Urinary bladder (tissue), 4 donors: ENCODE measurements around the gene DMC1. TPM values are rescaled to one million over a fixed set of nuclear protein-coding genes. Genes with fewer than 3 reads are reported as not detected.
A peak's percentile ranks its signal among the peaks of the same experiment; 100 is the strongest.
"Not testable (repeated sequence)": the region's sequence is repeated elsewhere in the genome, so short reads cannot be mapped to it uniquely, and the experiment has no call there.

Source experiments
- DNase-seq: peaks from one replicate; pipeline ENCODE4 v3.0.0-alpha.2; 2015; ENCODE audit errors: extremely low spot score
- H3K27ac ChIP-seq: one replicate; pipeline ENCODE4 v1.5.1; 2013; ENCODE audit warnings: low read depth, mild to moderate bottlenecking, moderate library complexity
- H3K36me3 ChIP-seq: one replicate; pipeline ENCODE4 v1.6.1; 2013; ENCODE audit warnings: mild to moderate bottlenecking, moderate library complexity; ENCODE audit not compliant: insufficient read depth
- H3K4me1 ChIP-seq: one replicate; pipeline ENCODE4 v1.6.1; 2013; ENCODE audit warnings: mild to moderate bottlenecking, moderate library complexity; ENCODE audit not compliant: insufficient read depth
- H3K4me3 ChIP-seq: one replicate; pipeline ENCODE4 v1.5.1; 2013; ENCODE audit warnings: low read depth, low read length
- WGBS: extraction: QIAGEN DNeasy Blood & Tissue Kit; methylation state at CpG from one replicate; pipeline ENCODE4 v1.1.7; 2013; 5-methylcytosine and 5-hydroxymethylcytosine counted together
- polyA plus RNA-seq: library from polyadenylated mRNA; stranded (reverse); fragments of 200-250 nt; gene quantifications from one replicate; pipeline ENCODE4 v1.2.3, GENCODE V29; 2013
- total RNA-seq: library from RNA; depleted of rRNA; stranded (reverse); fragments of >200 nt; gene quantifications from one replicate; pipeline ENCODE4 v1.2.3, GENCODE V29; 2014
- donor health status: healthy with polysubstance abuse.
- donor health status: healthy.

Gene DMC1, protein sequence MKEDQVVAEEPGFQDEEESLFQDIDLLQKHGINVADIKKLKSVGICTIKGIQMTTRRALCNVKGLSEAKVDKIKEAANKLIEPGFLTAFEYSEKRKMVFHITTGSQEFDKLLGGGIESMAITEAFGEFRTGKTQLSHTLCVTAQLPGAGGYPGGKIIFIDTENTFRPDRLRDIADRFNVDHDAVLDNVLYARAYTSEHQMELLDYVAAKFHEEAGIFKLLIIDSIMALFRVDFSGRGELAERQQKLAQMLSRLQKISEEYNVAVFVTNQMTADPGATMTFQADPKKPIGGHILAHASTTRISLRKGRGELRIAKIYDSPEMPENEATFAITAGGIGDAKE
- total RNA-seq (6.9 TPM), polyA plus RNA-seq (1.8 TPM)

DNA sequence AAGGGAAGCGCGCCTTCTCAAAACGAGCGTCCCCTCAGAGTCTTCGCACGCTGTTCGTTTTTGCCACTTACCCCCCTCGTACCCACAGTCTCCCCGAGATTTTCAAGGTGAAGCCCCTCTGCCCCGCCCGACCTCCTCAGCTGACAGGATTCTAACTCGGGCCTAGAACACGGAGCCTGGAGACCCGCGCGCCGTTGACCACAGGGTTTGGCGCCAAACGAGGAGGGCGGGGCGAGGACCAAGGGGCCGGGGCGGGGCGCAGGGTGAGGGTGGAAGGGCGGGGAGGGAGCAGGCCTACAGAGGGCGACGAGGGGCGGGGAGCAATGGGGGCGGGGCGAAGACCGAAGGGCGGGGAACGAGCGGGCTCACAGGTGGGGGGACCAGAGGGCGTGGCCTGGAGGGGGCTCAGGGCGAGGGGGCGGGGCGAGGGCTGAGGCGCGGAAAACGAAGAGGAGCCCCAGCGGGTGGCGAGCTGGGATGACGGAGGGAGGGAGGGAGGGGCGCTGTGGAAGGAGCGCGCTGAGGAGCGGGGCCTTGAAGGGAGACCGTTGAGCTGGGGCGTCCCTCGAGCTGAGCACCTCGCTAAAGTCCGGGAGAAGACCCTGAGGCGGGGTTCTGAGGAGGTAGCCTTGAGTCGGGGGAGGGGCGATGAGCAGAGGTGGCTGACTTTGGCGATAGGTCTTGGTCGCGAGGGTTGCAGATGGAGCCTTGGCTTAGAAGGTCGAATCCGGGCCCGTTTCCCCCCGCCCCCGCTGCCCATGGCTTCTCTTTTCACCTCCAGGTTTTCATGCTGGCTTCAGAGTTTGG lies at the start of gene DMC1:
Gene DMC1 (minus strand): TSS at position 212 of the 807 bp plus-strand sequence. CDS start 1,927 bp downstream, outside the sequence.
- WGBS, result under 1% methylated on average over 63 of the region's 64 CpGs
- peak within 1 kb of the TSS; percentile 47 for H3K4me3 ChIP-seq
- DNase-seq, result peak; percentile 84
- no peaks in the 10 kb centered on the region for H3K4me1 ChIP-seq
- peak within 1 kb of the TSS; percentile 74 for H3K27ac ChIP-seq
- H3K36me3 ChIP-seq, result no peaks in the 10 kb centered on the region

- Histone ChIP-seq H3K27ac (no peak overlapping the region), H3K36me3 (peaks cover 4% of the 10 kb centered on the region), H3K4me3 (no peak overlapping the region), H3K4me1 (no peaks in the 10 kb centered on the region)
- DNase-seq, result no peak
- WGBS, result 96% methylated on average over 2 of the region's 2 CpGs
Measured at GRCh38 chr22:38618682-38619081, 48.7 kb upstream of the DMC1 start.

DNA sequence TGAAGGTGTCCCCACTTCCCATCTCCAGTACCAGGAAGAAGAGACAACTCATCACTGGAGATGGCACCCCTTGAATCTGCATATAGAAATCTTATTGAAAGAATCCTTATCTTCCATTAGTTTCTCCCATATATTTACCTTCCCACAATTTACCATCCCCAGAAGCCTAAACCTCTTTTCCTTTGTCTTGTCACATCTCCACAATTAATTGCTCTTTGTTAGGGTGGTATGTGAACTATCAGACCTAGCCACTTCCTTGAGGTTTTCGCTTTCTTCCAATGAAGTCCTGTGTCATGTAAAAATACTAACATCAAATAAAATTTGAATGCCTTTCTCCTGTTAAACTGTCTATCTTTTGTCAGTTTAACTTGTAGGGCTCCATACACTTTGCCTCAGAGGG lies 48.3 kb upstream of the DMC1 start:
- 97% methylated on average over 1 of the region's 1 CpG for WGBS
- no peak overlapping the region for H3K4me3 ChIP-seq

GRCh38 chr22:38615064-38615405 lies 45.1 kb upstream of the DMC1 start:
- not testable (repeated sequence) for H3K4me1 ChIP-seq

More for the DNA sequence above, 48.3 kb upstream of the DMC1 start:
- peaks cover 4% of the 10 kb centered on the region for H3K36me3 ChIP-seq
- DNase-seq, result no peak
- H3K4me1 ChIP-seq, result no peaks in the 10 kb centered on the region
- no peak overlapping the region for H3K27ac ChIP-seq

GRCh38 chr22:38614332-38615063 lies 44.5 kb upstream of the DMC1 start:
- DNase-seq, result no peak
- Histone ChIP-seq H3K4me3 (no peak overlapping the region), H3K27ac (no peak overlapping the region), H3K4me1 (no peaks in the 10 kb centered on the region), H3K36me3 (peaks cover 4% of the 10 kb centered on the region)
- WGBS, result 45% methylated on average over 4 of the region's 4 CpGs

More at GRCh38 chr22:38615064-38615405, 45.1 kb upstream of the DMC1 start:
- 79% methylated on average over 9 of the region's 9 CpGs for WGBS
- DNase-seq, H3K4me3 ChIP-seq, H3K36me3 ChIP-seq, H3K27ac ChIP-seq: not testable (repeated sequence)

DNA sequence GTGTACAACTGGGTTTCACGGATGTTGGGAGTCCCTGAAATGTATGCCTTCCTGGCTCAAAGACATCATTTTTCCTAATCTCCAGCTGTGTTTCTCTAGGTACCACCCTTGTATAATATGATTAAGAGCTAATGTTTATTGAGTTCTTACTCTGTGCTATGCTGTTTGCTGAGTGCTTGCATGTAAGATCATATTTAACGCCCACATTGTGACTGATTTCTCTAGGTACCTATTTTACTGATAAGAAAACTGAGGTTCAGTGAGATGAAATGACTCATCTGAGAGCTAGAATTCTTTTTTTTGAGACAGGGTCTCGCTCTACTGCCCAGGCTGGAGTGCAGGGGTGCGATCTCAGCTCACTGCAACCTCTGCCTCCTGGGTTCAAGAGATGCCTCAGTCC lies 43.6 kb upstream of the DMC1 start:
- Histone ChIP-seq H3K36me3 (peaks cover 4% of the 10 kb centered on the region), H3K4me1 (no peaks in the 10 kb centered on the region), H3K4me3 (no peak overlapping the region), H3K27ac (no peak overlapping the region)
- DNase-seq, result no peak
- 93% methylated on average over 4 of the region's 4 CpGs for WGBS

DNA sequence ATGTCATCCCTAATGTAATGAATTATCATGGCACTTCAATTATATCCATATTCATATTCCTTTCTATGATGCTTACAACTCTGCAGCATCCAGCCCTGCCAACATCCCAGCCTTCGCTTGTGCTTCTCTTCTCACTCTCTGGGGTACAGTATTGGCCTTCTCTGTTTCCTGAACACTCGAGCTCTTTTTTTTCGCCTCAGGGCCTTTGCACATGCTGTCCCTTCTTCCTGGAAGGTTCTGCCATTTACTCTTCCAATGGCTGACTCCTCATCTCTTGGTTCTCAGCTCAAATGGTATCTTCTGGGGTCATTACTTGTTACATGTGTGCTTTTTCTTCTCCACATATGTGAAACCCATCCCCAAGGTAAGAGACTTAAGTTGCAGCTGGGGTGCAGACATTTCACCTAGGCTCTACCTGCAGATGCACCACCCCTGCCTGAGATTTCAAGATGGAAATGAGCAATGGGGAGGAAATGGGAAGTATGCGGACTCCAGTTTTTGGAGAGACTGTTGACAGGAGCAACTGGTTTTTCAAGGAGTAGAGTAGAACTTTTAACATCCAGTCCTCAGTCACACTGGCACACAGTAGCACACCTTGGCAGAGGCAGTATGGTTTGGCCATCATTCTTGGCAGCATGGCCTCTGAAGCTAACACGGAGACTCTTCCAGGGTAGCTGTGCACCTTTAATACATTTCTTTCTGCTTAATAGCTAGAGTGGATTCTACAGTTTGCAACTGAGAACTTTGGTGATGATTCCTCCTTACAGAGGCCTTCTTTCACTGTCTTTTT lies 42.4 kb upstream of the DMC1 start:
- no peak overlapping the region for H3K4me3 ChIP-seq
- WGBS, result 96% methylated on average over 5 of the region's 5 CpGs
- H3K36me3 ChIP-seq, result peaks cover 4% of the 10 kb centered on the region
- H3K27ac ChIP-seq, result no peak overlapping the region
- no peaks in the 10 kb centered on the region for H3K4me1 ChIP-seq
- DNase-seq, result no peak

DNA sequence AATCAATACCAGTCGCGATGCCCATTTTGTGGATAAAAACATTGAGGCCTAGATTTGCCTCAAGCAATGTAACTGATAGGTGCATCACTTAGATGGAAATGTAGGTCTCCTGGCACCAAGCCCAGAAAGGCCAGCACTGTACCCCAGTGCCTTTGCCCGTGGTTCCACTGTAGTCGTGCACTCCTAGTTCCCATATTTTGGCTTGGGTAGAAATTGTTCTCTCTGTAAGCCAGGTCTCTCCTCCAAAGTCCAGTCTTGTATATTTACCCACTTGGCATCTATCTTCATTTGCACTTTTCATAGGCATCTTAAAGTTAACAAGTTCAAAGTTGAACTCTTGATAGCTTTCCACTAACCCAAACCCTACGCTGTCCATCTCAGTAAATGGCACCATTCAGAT lies 41.6 kb upstream of the DMC1 start:
- H3K27ac ChIP-seq, result no peak overlapping the region
- DNase-seq, result no peak
- WGBS, result 97% methylated on average over 5 of the region's 5 CpGs
- H3K4me3 ChIP-seq, result no peak overlapping the region
- H3K36me3 ChIP-seq, result no peaks in the 10 kb centered on the region
- H3K4me1 ChIP-seq, result no peaks in the 10 kb centered on the region

- Histone ChIP-seq H3K27ac (no peak overlapping the region), H3K4me3 (no peak overlapping the region), H3K4me1 (no peaks in the 10 kb centered on the region), H3K36me3 (no peaks in the 10 kb centered on the region)
- no peak for DNase-seq
- WGBS, result 92% methylated on average over 5 of the region's 5 CpGs
Measured at GRCh38 chr22:38610234-38610633, 40.3 kb upstream of the DMC1 start.

GRCh38 chr22:38608992-38609750 lies 39.2 kb upstream of the DMC1 start:
- Histone ChIP-seq H3K4me3 (no peak overlapping the region), H3K36me3 (no peaks in the 10 kb centered on the region), H3K4me1 (no peaks in the 10 kb centered on the region), H3K27ac (no peak overlapping the region)
- DNase-seq, result no peak
- WGBS, result 83% methylated on average over 13 of the region's 13 CpGs

DNA sequence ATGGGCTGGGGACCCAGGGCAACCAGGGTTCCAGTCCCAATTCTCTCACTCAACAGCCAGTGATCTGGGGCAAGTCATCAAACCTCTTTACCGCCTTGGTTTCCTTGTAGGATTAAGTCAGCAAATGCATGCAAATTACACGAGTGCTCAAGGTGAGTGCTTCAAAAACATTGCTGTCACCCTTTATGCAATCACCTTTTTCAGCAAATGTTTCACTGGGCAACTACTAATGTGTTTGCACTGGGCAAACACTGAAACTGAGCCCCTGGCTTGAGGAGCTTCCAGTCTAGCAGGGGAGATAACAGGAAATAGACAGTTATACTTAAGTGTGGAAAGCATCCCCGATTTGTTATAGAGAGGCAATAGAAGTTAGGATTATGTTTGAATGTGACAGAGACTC lies 37.7 kb upstream of the DMC1 start:
- Histone ChIP-seq H3K4me1 (no peaks in the 10 kb centered on the region), H3K4me3 (no peak overlapping the region), H3K36me3 (no peaks in the 10 kb centered on the region), H3K27ac (no peak overlapping the region)
- no peak for DNase-seq
- 91% methylated on average over 3 of the region's 3 CpGs for WGBS

- 95% methylated on average over 1 of the region's 1 CpG for WGBS
- no peak for DNase-seq
Measured at GRCh38 chr22:38602166-38602565, 32.2 kb upstream of the DMC1 start.

More at GRCh38 chr22:38602166-38602565, 32.2 kb upstream of the DMC1 start:
- Histone ChIP-seq H3K4me1 (no peaks in the 10 kb centered on the region), H3K36me3 (no peaks in the 10 kb centered on the region), H3K27ac (no peak overlapping the region), H3K4me3 (no peak overlapping the region)
